GM19463 (cell line): ENCODE measurements around the gene ARPIN.
"Not testable (repeated sequence)": the region's sequence is repeated elsewhere in the genome, so short reads cannot be mapped to it uniquely, and the experiment has no call there.

ENCODE experiments used
- ATAC-seq: cut with Tn5 transposase; IDR thresholded peaks from one replicate; pipeline ENCODE4 v1.9.1; 2021; ENCODE audit warnings: mild to moderate bottlenecking, moderate library complexity; ENCODE audit not compliant: unreplicated experiment

The ARPIN gene

GRCh38 chr15:89912674-89913396 is at the start of gene ARPIN:
Gene ARPIN, minus strand, starts transcription at chr15:89912952. Its CDS starts 117 bp downstream, at chr15:89912835.
- ATAC-seq, result no peak

GRCh38 chr15:89958107-89958805 is 45.5 kb upstream of the ARPIN start:
- no peak for ATAC-seq

- ATAC-seq, result not testable (repeated sequence)
These were observed 42.8 kb upstream of the ARPIN start for GRCh38 chr15:89955449-89955998.

GRCh38 chr15:89954541-89954940 is 41.8 kb upstream of the ARPIN start:
- no peak for ATAC-seq

- ATAC-seq, result no peak
These were observed 36.0 kb upstream of the ARPIN start for GRCh38 chr15:89948796-89949195.

GRCh38 chr15:89947385-89947784 is 34.6 kb upstream of the ARPIN start:
- no peak for ATAC-seq

- ATAC-seq, result no peak
These were observed 34.0 kb upstream of the ARPIN start for GRCh38 chr15:89946681-89947299.

GRCh38 chr15:89943721-89944120 is 31.0 kb upstream of the ARPIN start:
- ATAC-seq, result not testable (repeated sequence)

- no peak for ATAC-seq
These were observed 27.2 kb upstream of the ARPIN start for GRCh38 chr15:89939910-89940309.

GRCh38 chr15:89939377-89939776 is 26.6 kb upstream of the ARPIN start:
- ATAC-seq, result not testable (repeated sequence)

GRCh38 chr15:89937365-89938350 is 24.9 kb upstream of the ARPIN start:
- ATAC-seq, result no peak

- ATAC-seq, result no peak
These were observed 24.1 kb upstream of the ARPIN start for GRCh38 chr15:89936786-89937265.

GRCh38 chr15:89936051-89936785 is 23.5 kb upstream of the ARPIN start:
- no peak for ATAC-seq

GRCh38 chr15:89932880-89933279 is 20.1 kb upstream of the ARPIN start:
- ATAC-seq, result no peak

- no peak for ATAC-seq
These were observed 15.7 kb upstream of the ARPIN start for GRCh38 chr15:89928421-89928820.

- ATAC-seq, result no peak
These were observed 13.4 kb upstream of the ARPIN start for GRCh38 chr15:89926158-89926557.

- no peak for ATAC-seq
These were observed 4.8 kb upstream of the ARPIN start for GRCh38 chr15:89917442-89918101.

GRCh38 chr15:89916660-89917059 is 3.9 kb upstream of the ARPIN start:
- ATAC-seq, result no peak

- ATAC-seq, result no peak
These were observed 543 bp downstream of the ARPIN start for GRCh38 chr15:89912145-89912673.
